ENCODE data around the gene PKNOX1.
A peak's percentile ranks its signal among the peaks of the same experiment; 100 is the strongest.
"Not testable (repeated sequence)": the region's sequence is repeated elsewhere in the genome, so short reads cannot be mapped to it uniquely, and the experiment has no call there.

PKNOX1 gene

GRCh38 chr21:42937034-42937940 lies 37.1 kb upstream of the PKNOX1 start:
- H3K4me3 ChIP-seq (ENCODE audit: low read depth, low read length); DNase-seq (ENCODE audit: low read depth); in situ Hi-C loops (cut with HindIII; ENCODE audit: low sequenced_read_pairs): not testable (repeated sequence)

GRCh38 chr21:42937960-42938605 lies 36.3 kb upstream of the PKNOX1 start:
- TF ChIP-seq CTCF (IDR thresholded peaks at IDR 0.05; ENCODE audit: low read depth, low read length, missing control alignments): no peak
- in situ Hi-C loops (cut with HindIII; ENCODE audit: low sequenced_read_pairs): no loop called here
- DNase-seq (ENCODE audit: low read depth): no peak
- H3K4me3 ChIP-seq (ENCODE audit: low read depth, low read length): no peak overlapping the region

GRCh38 chr21:42938606-42938995 lies 35.8 kb upstream of the PKNOX1 start:
- H3K4me3 ChIP-seq (ENCODE audit: low read depth, low read length); DNase-seq (ENCODE audit: low read depth); in situ Hi-C loops (cut with HindIII; ENCODE audit: low sequenced_read_pairs): not testable (repeated sequence)

GRCh38 chr21:42939582-42940413 lies 34.6 kb upstream of the PKNOX1 start:
- DNase-seq (ENCODE audit: low read depth): peak; percentile 98
- TF ChIP-seq CTCF (IDR thresholded peaks at IDR 0.05; ENCODE audit: low read depth, low read length, missing control alignments): no peak
- in situ Hi-C loops (cut with HindIII; ENCODE audit: low sequenced_read_pairs): no loop called here
- H3K4me3 ChIP-seq (ENCODE audit: low read depth, low read length): no peak overlapping the region

- DNase-seq (ENCODE audit: low read depth): no peak
- in situ Hi-C loops (cut with HindIII; ENCODE audit: low sequenced_read_pairs): no loop called here
- H3K4me3 ChIP-seq (ENCODE audit: low read depth, low read length): no peak overlapping the region
- no peak for TF ChIP-seq CTCF (IDR thresholded peaks at IDR 0.05; ENCODE audit: low read depth, low read length, missing control alignments)
These were observed 32.7 kb upstream of the PKNOX1 start for GRCh38 chr21:42941696-42942085.

- in situ Hi-C loops (cut with HindIII; ENCODE audit: low sequenced_read_pairs): no loop called here
- no peak for DNase-seq (ENCODE audit: low read depth)
- no peak for TF ChIP-seq CTCF (IDR thresholded peaks at IDR 0.05; ENCODE audit: low read depth, low read length, missing control alignments)
- H3K4me3 ChIP-seq (ENCODE audit: low read depth, low read length): no peak overlapping the region
These were observed 32.1 kb upstream of the PKNOX1 start for GRCh38 chr21:42942244-42942643.

GRCh38 chr21:42949094-42949755 lies 25.1 kb upstream of the PKNOX1 start:
- in situ Hi-C loops (cut with HindIII; ENCODE audit: low sequenced_read_pairs); H3K4me3 ChIP-seq (ENCODE audit: low read depth, low read length); DNase-seq (ENCODE audit: low read depth): not testable (repeated sequence)

GRCh38 chr21:42951193-42951592 lies 23.2 kb upstream of the PKNOX1 start:
- H3K4me3 ChIP-seq (ENCODE audit: low read depth, low read length); DNase-seq (ENCODE audit: low read depth); in situ Hi-C loops (cut with HindIII; ENCODE audit: low sequenced_read_pairs): not testable (repeated sequence)
